Activated CD8-positive, alpha-beta T cell treated with anti-CD3 and anti-CD28 coated beads, Interleukin-2, amount 10 ng/mL, durations not matched to agents 7 days and 5 days (primary cell): ENCODE results near the gene RNF114. TPM values are rescaled to one million over a fixed set of nuclear protein-coding genes. Genes with fewer than 3 reads are reported as not detected.
"Not testable (repeated sequence)": the region's sequence is repeated elsewhere in the genome, so short reads cannot be mapped to it uniquely, and the experiment has no call there.

Experiments
- ATAC-seq: fragments of 150-1000 bp; cut with Tn5 transposase; one replicate; pipeline ENCODE4 v1.10.0; 2021; ENCODE audit warnings: moderate library complexity
- CTCF ChIA-PET: fragments of 350-600 bp; sonication (Branson Sonifier 250); formaldehyde crosslinking; loops from one replicate; lab custom pipeline; 2021; ENCODE audit warnings: antibody characterized with exemption; lab: Charles Lee
- POLR2A ChIA-PET: fragments of 350-600 bp; sonication (Branson Sonifier 250); formaldehyde crosslinking; loops from one replicate; lab custom pipeline; 2021; ENCODE audit warnings: antibody characterized with exemption; lab: Charles Lee
- DNase-seq: peaks from one replicate; pipeline ENCODE4 v3.0.0-alpha.2; 2020
- H3K27ac Mint-ChIP-seq: one replicate; pipeline ENCODE4 v1.8.0; 2021; ENCODE audit warnings: mild to moderate bottlenecking, mixed read lengths
- H3K27me3 Mint-ChIP-seq: one replicate; pipeline ENCODE4 v1.8.0; 2021; ENCODE audit warnings: low read depth, mixed read lengths
- H3K36me3 Mint-ChIP-seq: one replicate; pipeline ENCODE4 v1.8.0; 2021; ENCODE audit warnings: low read depth, mixed read lengths
- H3K4me1 Mint-ChIP-seq: one replicate; pipeline ENCODE4 v1.8.0; 2021; ENCODE audit warnings: low read depth, mixed read lengths
- H3K4me3 Mint-ChIP-seq: one replicate; pipeline ENCODE4 v1.8.0; 2021; ENCODE audit warnings: mild to moderate bottlenecking, mixed read lengths
- H3K9me3 Mint-ChIP-seq: one replicate; pipeline ENCODE4 v1.8.0; 2022; ENCODE audit warnings: mixed read lengths; ENCODE audit not compliant: insufficient read depth
- total RNA-seq, 2 experiments: library from RNA; stranded (reverse); gene quantifications; one replicate each; pipeline ENCODE4 v1.2.3, GENCODE V29; 2021

Gene RNF114
- total RNA-seq, 2 experiments from 2014 or later, result 50.1 to 54.8 TPM

DNA sequence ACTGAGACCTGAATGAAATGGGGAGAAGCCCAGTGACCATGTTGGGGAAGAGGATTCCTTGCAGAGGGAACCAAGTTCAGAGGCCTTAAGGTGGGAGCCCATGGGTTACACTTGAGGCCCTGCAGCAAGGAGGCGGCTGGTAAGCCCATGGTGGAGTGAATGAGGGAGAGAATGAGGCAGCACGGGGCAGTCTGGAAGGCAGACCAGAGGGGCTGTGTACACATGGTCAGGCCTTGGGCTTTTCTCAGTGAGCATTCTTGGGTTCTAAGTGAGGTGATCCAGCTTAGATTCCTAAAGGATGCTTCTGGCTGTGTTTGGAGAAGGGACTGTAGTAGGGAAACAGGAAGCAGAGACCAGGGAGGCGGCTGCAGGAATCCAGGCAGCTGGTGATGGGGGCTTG is 19.0 kb downstream of the RNF114 start:
- DNase-seq (no peak), ATAC-seq (no peak)
- no peaks in the 10 kb centered on the region for H3K27me3 Mint-ChIP-seq
- no peaks in the 10 kb centered on the region for H3K4me1 Mint-ChIP-seq
- peaks cover 52% of the 10 kb centered on the region for H3K36me3 Mint-ChIP-seq
- ChIA-PET CTCF (no interaction called here), POLR2A (no interaction called here)
- no peaks in the 10 kb centered on the region for H3K9me3 Mint-ChIP-seq
- H3K4me3 Mint-ChIP-seq, result no peak overlapping the region
- H3K27ac Mint-ChIP-seq, result no peak overlapping the region

DNA sequence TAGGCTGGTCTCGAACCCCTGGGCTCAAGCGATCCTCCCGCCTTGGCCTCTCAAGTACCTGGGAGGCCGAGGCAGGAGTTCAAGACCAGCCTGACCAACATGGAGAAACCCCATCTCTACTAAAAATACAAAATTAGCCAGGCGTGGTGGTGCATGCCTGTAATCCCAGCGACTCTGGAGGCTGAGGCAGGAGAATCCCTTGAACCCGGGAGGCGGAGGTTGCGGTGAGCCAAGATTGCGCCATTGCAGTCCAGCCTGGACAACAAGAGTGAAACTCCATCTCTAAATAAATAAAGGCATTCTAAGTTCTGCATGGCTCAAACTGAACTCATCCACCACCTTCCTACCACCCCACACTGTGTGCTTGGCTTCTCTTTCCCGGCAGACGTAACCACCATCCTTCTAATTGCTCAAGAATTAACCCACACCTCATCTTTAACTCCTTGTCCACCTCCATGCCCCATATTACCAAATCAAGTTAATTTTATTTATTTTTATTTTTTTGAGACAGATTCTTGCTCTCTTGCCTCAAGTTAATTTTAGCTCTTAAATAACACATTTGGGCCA is 19.7 kb downstream of the RNF114 start:
- H3K27ac Mint-ChIP-seq, CTCF ChIA-PET, POLR2A ChIA-PET, DNase-seq, H3K9me3 Mint-ChIP-seq, H3K4me1 Mint-ChIP-seq, H3K27me3 Mint-ChIP-seq, ATAC-seq, H3K4me3 Mint-ChIP-seq: not testable (repeated sequence)
- H3K36me3 Mint-ChIP-seq, result peaks cover 45% of the 10 kb centered on the region

DNA sequence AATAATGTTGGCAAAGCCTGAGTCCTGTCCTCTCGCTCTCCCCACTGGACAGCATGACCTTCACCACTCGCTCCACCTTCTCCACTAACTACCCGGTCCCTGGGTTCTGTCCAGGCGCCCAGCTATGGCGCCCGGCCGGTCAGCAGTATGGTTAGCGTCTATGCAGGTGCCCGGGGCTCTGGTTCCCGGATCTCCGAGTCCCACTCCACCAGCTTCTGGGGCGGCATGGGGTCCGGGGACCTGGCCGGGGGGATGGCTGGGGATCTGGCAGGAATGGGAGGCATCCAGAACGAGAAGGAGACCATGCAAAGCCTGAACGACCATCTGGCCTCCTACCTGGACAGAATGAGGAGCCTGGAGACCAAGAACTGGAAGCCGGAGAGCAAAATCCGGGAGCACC is 20.5 kb downstream of the RNF114 start:
- ChIA-PET POLR2A (no interaction called here), CTCF (interaction anchor here (1.3 kb wide), 1 partner anchor 129 kb away, joined by 3 read pairs; no protein-coding TSS in a partner anchor)
- Mint-ChIP-seq H3K4me3 (no peak overlapping the region), H3K36me3 (peaks cover 38% of the 10 kb centered on the region), H3K9me3 (no peaks in the 10 kb centered on the region), H3K27ac (no peak overlapping the region), H3K4me1 (no peaks in the 10 kb centered on the region), H3K27me3 (no peaks in the 10 kb centered on the region)
- ATAC-seq, result no peak
- no peak for DNase-seq

DNA sequence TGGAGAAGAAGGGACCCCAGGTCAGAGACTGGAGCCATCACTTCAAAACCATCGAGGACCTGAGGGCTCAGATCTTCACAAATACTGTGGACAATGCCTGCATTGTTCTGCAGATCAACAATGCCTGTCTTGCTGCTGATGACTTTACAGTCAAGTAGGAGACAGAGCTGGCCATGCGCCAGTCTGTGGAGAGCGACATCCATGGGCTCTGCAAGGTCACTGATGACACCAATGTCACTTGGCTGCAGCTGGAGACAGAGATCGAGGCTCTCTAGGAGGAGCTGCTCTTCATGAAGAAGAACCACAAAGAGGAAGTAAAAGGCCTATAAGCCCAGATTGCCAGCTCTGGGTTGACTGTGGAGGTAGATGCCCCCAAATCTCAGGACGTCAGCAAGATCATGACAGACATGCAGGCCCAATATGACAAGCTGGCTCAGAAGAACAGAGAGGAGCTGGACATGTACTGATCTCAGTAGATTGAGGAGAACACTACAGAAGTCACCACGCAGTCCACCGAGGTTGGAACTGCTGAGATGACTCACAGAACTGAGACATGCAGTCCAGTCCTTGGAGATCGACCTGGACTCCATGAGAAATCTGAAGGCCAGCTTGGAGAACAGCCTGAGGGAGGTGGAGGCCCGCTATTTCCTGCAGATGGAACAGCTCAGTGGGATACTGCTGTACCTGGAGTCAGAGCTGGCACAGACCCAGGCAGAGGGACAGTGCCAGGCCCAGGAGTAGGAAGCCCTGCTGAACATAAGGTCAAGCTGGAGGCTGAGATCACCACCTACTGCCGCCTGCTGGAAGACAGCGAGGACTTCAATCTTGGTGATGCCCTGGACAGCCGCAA is 21.1 kb downstream of the RNF114 start:
- CTCF ChIA-PET, result interaction anchor here (1.3 kb wide), 1 partner anchor 129 kb away, joined by 3 read pairs; no protein-coding TSS in a partner anchor
- H3K36me3 Mint-ChIP-seq, result peaks cover 34% of the 10 kb centered on the region
- H3K27me3 Mint-ChIP-seq, ATAC-seq, POLR2A ChIA-PET, H3K27ac Mint-ChIP-seq, H3K9me3 Mint-ChIP-seq, H3K4me3 Mint-ChIP-seq, DNase-seq, H3K4me1 Mint-ChIP-seq: not testable (repeated sequence)

DNA sequence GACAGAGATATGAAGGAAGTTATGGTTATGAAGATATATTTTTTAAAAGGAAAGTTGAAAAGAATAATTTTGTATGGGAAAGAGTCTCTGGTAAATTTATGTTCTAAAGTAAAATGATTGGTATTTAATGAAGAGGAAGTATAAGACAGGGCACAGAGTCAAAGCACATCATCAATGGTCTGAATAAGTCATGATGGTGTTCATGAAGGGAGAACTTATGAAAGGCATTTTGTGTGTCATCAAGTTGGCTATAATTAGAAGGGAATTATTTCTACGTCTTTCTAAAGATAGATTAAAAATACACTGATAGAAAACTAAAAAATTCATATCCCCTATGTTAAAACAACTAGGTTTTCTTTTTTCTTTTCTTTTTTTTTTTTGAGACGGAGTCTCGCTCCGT is 25.2 kb downstream of the RNF114 start:
- H3K9me3 Mint-ChIP-seq, result no peaks in the 10 kb centered on the region
- no peaks in the 10 kb centered on the region for H3K4me1 Mint-ChIP-seq
- DNase-seq, result no peak
- H3K36me3 Mint-ChIP-seq, result peaks cover 13% of the 10 kb centered on the region
- ChIA-PET CTCF (interaction anchor here (0.7 to 1.3 kb wide), 2 partner anchors 110 to 124 kb away, joined by 3 read pairs; no protein-coding TSS in a partner anchor), POLR2A (no interaction called here)
- no peak for ATAC-seq
- no peak overlapping the region for H3K4me3 Mint-ChIP-seq
- no peak overlapping the region for H3K27ac Mint-ChIP-seq
- H3K27me3 Mint-ChIP-seq, result no peaks in the 10 kb centered on the region

DNA sequence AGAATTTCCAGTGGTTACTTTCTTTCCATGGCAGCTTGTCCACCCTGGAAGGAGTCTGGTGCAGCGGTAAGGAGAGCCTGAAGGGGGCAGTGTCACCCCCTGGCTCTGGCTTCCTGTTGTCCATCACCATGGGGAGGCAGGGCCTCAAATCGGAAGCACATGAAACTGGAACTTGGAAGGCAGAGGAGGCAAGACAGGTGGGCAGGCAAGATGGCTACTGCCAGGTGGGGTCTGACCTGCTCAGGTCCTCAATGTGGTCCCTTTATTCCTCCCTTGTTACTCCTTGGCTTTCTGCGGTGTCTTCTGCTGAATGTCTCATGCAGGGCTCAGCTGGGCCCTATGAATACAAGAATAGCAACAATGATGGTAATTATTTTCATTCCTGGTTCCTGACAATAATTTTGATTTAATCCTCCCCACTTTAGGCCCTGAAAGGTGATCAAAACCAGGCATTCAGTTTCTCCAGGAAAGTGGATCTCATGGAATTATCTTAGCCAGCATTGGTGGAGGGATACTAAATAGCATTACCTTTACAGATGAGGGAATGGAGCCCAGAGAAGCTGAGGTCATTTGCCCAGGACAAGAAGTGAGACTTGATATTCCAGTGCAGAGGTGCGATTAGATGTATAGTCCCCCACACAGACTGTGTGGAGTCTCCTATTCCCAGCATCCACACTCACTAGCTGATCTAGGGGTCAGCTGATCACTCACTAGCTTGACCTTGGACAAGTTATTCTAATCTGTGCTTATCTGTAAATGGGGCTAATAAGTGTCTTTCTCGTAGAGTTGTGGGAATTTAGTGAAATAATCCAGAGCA is 29.0 kb downstream of the RNF114 start:
- peaks cover 1% of the 10 kb centered on the region for H3K36me3 Mint-ChIP-seq
- H3K27me3 Mint-ChIP-seq, result no peaks in the 10 kb centered on the region
- H3K4me3 Mint-ChIP-seq, result no peak overlapping the region
- ChIA-PET POLR2A (no interaction called here), CTCF (interaction anchor here (1.0 to 3.2 kb wide), 6 partner anchors 12 to 188 kb away, joined by 3 to 17 read pairs (median 4); partner anchors contain the start of gene PEDS1)
- H3K9me3 Mint-ChIP-seq, result no peaks in the 10 kb centered on the region
- H3K27ac Mint-ChIP-seq, result no peak overlapping the region
- peak; percentile 34 for DNase-seq
- H3K4me1 Mint-ChIP-seq, result no peaks in the 10 kb centered on the region
- peak; percentile 58 for ATAC-seq

DNA sequence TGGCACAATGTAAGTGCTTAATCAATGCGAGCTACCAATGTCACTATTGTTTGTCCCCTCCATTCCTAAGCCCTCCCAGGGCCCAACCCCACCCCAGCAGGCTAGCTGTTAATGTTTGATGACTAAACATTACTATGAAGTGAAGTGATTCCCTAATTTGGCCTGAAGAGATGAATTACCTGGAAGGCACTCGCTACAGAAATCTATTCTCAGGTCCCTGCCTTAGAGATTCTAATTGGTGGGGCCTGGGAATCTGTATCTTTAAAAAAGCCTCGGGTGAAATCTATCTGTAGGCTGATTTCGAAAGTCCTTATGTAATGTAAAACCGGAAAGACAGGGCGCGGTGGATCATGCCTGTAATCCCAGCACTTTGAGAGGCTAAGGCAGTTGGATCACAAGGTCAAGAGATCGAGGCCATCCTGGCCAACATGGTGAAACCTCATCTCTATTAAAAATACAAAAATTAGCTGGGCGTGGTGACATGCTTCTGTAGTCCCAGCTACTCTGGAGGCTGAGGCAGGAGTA is 29.6 kb downstream of the RNF114 start:
- H3K27ac Mint-ChIP-seq, result no peak overlapping the region
- CTCF ChIA-PET, result interaction anchor here (1.3 to 3.2 kb wide), 5 partner anchors 13 to 204 kb away, joined by 3 to 17 read pairs (median 3); no protein-coding TSS in a partner anchor
- no peak for DNase-seq
- no peaks in the 10 kb centered on the region for H3K9me3 Mint-ChIP-seq
- no peak for ATAC-seq
- POLR2A ChIA-PET, result no interaction called here
- no peaks in the 10 kb centered on the region for H3K27me3 Mint-ChIP-seq
- H3K36me3 Mint-ChIP-seq, result peaks cover 1% of the 10 kb centered on the region
- no peaks in the 10 kb centered on the region for H3K4me1 Mint-ChIP-seq
- no peak overlapping the region for H3K4me3 Mint-ChIP-seq

DNA sequence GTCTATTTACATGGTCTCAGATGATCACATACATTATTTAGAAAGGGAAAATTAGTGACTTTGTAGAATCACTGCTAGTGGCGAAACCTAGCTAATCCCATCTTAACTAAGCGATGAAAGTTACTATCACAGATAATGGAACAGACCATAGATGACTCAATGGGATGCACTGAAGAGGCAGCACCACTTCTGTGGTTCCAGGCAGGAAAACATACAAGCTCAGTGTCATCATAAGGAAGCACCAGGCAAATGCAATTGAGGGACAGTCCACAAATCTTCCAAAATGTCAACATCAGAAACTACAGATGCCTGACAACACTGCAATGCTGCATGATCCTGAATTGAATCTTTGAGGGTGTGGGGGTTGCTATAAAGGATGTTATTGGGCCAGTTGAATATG is 30.7 kb downstream of the RNF114 start:
- no peaks in the 10 kb centered on the region for H3K36me3 Mint-ChIP-seq
- POLR2A ChIA-PET, result no interaction called here

DNA sequence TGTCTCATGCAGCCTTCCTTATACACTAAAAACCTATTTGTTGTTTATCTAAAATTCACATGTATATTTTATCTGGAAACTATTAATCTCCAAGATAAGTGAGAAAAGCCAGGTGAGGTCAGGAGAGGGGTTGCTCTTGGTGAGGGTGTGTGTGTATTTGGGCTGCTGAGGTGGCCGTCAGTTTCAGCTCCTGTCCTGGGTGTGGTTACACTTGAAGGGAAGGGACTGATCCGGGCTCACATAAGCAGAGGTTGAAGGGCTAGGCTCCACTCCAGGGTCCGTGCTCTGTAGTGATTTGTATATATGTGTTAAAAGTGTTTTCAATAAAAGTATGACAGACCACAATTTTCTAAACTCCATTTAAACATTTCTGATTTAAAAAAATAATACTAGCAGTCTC is 33.0 kb downstream of the RNF114 start:
- H3K9me3 Mint-ChIP-seq, result no peaks in the 10 kb centered on the region
- no peaks in the 10 kb centered on the region for H3K36me3 Mint-ChIP-seq
- H3K27me3 Mint-ChIP-seq, result no peaks in the 10 kb centered on the region
- H3K4me1 Mint-ChIP-seq, result no peaks in the 10 kb centered on the region
- H3K27ac Mint-ChIP-seq, result no peak overlapping the region
- ChIA-PET POLR2A (no interaction called here), CTCF (interaction anchor here (1.6 to 2.0 kb wide), 2 partner anchors 10 kb away, joined by 4 to 9 read pairs; no protein-coding TSS in a partner anchor)
- H3K4me3 Mint-ChIP-seq, result no peak overlapping the region
- ATAC-seq (no peak), DNase-seq (no peak)

More for the DNA sequence above, 30.7 kb downstream of the RNF114 start:
- H3K4me3 Mint-ChIP-seq, result no peak overlapping the region
- ATAC-seq, result no peak
- H3K9me3 Mint-ChIP-seq, result no peaks in the 10 kb centered on the region
- no peaks in the 10 kb centered on the region for H3K4me1 Mint-ChIP-seq
- DNase-seq, result no peak
- no peak overlapping the region for H3K27ac Mint-ChIP-seq
- CTCF ChIA-PET, result interaction anchor here (1.3 to 3.2 kb wide), 3 partner anchors 12 to 203 kb away, joined by 3 to 17 read pairs (median 3); no protein-coding TSS in a partner anchor
- no peaks in the 10 kb centered on the region for H3K27me3 Mint-ChIP-seq

DNA sequence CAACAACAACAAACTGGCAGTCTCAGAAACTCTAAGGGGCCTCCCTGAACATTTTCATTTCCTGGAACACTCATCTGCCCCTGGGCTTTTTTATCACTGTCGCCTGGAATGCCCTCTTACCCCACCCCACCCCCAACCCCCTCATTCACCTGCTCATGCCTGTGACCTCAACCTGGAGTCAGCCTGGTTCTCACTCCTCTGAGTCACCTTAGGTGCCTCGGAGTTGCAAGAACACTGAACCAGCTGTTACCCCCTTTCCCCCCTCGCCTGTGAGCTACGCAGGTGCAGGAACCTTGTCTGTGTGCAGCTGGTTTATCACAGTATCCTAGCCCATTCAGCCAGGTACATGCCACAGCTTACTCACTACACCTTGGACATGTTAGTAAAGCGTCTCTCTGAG is 33.7 kb downstream of the RNF114 start:
- H3K9me3 Mint-ChIP-seq, result no peaks in the 10 kb centered on the region
- CTCF ChIA-PET, result interaction anchor here (0.9 to 2.0 kb wide), 3 partner anchors 9 to 200 kb away, joined by 3 to 9 read pairs (median 4); no protein-coding TSS in a partner anchor
- POLR2A ChIA-PET, result no interaction called here
- DNase-seq (no peak), ATAC-seq (no peak)
- H3K36me3 Mint-ChIP-seq, result no peaks in the 10 kb centered on the region
- H3K27ac Mint-ChIP-seq, result no peak overlapping the region
- H3K27me3 Mint-ChIP-seq, result no peaks in the 10 kb centered on the region
- no peak overlapping the region for H3K4me3 Mint-ChIP-seq
- no peaks in the 10 kb centered on the region for H3K4me1 Mint-ChIP-seq

DNA sequence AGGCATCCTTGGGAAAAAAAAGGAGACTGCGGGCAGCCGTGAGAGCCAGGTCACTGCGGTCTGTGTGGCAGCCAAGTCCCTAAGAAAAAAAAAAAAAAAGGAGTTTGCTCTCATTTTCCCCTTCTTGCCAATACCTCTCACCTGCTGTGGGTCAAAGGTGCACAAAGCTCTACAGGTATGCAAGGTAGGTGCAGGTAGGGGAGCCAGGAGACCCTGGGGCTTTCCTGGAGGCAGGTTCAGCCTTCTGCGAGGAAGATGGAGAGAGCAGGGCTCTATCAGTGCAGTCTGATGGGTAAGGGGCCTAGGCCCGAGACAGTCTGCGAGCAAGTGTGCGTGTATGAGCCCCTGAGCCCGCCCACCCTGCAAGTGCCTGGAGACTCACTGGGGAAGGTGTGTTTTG is 34.3 kb downstream of the RNF114 start:
- H3K27ac Mint-ChIP-seq, result no peak overlapping the region

More for the DNA sequence above, 34.3 kb downstream of the RNF114 start:
- ChIA-PET CTCF (interaction anchor here (0.7 to 2.0 kb wide), 4 partner anchors 9 to 199 kb away, joined by 3 to 9 read pairs (median 4); no protein-coding TSS in a partner anchor), POLR2A (interaction anchor here (0.6 kb wide), 1 partner anchor 21 kb away, joined by 4 read pairs; no protein-coding TSS in a partner anchor)
- H3K9me3 Mint-ChIP-seq, result no peaks in the 10 kb centered on the region
- ATAC-seq (no peak), DNase-seq (no peak)
- H3K4me1 Mint-ChIP-seq, result no peaks in the 10 kb centered on the region
- no peaks in the 10 kb centered on the region for H3K36me3 Mint-ChIP-seq
- H3K4me3 Mint-ChIP-seq, result no peak overlapping the region
- no peaks in the 10 kb centered on the region for H3K27me3 Mint-ChIP-seq
